ENCODE measurements around the gene NFKBIB.

The NFKBIB gene

DNA sequence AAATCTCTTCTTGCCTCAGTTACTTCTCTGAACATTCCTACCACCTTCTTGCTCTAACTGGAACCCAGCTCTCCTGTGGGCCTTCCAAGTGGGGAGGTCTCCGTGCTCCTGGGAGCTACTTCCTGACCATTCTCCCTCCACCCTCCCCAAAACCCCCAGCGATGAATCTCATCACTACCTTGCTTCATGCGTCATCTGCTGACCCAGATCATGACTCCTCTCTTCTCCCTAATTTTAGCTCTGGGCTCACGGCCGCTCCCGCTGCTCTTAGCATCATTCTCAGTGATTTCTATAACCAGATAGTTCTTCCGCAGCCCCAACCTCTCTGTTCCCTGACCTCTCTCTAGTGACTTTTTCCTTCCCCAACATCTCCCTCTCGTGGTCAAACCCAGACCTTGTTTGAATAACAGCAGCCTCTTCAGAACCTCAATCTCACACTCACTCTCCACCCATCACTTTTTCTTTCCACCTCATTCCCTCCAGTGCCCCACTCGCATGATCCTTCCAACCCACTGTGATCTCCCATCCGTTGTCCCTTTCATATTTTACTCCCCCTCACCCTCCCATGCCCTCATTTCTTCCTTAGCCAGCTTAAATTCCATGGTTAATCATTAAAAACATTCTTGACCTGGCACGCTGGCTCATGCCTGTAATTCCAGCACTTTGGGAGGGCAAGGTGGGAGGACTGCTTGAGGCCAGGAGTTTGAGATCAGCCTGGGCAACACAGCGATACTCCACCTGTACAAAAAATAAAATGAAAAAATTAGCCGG, 52.8 kb downstream of the NFKBIB start:
- H3K4me3 ChIP-seq (ENCODE audit: low read depth, low read length): no peak overlapping the region

DNA sequence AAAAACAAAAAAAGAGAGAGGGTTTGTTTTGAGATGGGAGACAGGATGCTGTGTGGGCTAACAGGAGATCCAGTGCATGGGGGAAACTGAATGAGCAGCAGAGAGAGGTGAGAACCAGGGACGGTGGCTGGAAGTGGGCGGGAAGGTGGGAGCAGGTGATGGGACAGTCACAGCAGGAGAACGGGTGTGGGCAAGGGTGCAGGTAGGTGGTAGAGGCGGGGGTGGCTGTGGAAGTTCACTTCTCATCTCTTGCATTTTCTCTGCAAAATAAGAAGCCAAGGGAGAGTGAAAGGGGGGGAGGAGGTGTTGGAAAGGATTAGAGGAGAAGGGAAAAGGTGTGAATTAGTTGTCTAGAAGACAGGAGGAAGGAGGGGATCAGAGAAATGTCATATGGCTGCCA, 53.9 kb downstream of the NFKBIB start:
- H3K4me3 ChIP-seq (ENCODE audit: low read depth, low read length): no peak overlapping the region

DNA sequence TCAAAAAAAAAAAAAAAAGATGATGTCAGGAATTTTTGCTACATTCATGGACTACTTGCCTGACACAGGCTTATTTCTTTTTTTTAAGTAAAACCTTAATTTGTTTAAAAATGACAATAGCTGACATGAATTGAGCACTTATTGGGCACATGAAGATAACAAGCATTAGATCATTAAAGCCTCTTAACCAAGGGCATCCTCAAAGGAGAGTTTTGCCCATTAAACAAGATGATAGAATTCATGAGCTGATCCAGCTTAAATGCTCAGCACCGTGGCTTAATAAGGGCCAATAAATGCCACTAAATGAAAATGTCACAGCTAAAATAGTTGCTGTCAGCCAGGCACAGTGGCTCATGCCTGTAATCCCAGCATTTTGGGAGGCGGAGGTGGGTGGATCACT, 56.5 kb downstream of the NFKBIB start:
- no peak overlapping the region for H3K4me3 ChIP-seq (ENCODE audit: low read depth, low read length)

DNA sequence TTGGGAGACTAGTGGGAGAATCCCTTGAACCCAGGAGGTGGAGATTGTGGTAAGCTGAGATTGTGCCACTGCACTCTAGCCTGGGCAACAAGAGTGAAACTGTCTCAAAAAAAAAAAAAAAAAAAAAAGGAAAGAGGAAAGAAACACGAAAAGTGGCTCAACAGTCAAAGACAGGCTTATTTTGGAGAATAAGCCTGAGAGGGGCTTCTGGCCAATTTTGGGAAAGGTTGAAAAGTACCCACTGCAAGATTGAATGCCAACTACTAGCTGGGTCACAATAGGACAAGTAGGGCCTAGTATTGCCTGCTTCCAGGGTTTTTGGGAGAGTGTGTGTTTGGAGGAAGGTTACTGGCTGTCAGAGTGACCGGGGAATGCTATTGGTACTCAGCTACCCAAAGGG, 58.5 kb downstream of the NFKBIB start:
- no peak overlapping the region for H3K4me3 ChIP-seq (ENCODE audit: low read depth, low read length)

Data from iPS-11a (cell line).